ENCODE data around the gene LTBP2.

The LTBP2 gene

GRCh38 chr14:74509587-74510222 is 102.3 kb downstream of the LTBP2 start:
- DNase-seq (ENCODE audit: low read depth), result no peak
- H3K4me3 ChIP-seq (ENCODE audit: low read depth, low read length), result no peak overlapping the region
- TF ChIP-seq CTCF (IDR thresholded peaks at IDR 0.05; ENCODE audit: insufficient read depth, low read depth, low read length, missing control alignments), result no peak

GRCh38 chr14:74508844-74509428 is 103.1 kb downstream of the LTBP2 start:
- no peak for DNase-seq (ENCODE audit: low read depth)
- no peak for TF ChIP-seq CTCF (IDR thresholded peaks at IDR 0.05; ENCODE audit: insufficient read depth, low read depth, low read length, missing control alignments)
- H3K4me3 ChIP-seq (ENCODE audit: low read depth, low read length), result no peak overlapping the region

GRCh38 chr14:74508292-74508731 is 103.7 kb downstream of the LTBP2 start:
- DNase-seq (ENCODE audit: low read depth), result no peak
- no peak overlapping the region for H3K4me3 ChIP-seq (ENCODE audit: low read depth, low read length)
- no peak for TF ChIP-seq CTCF (IDR thresholded peaks at IDR 0.05; ENCODE audit: insufficient read depth, low read depth, low read length, missing control alignments)

GRCh38 chr14:74507840-74508239 is 104.2 kb downstream of the LTBP2 start:
- no peak for DNase-seq (ENCODE audit: low read depth)
- TF ChIP-seq CTCF (IDR thresholded peaks at IDR 0.05; ENCODE audit: insufficient read depth, low read depth, low read length, missing control alignments), result no peak
- no peak overlapping the region for H3K4me3 ChIP-seq (ENCODE audit: low read depth, low read length)

- H3K4me3 ChIP-seq (ENCODE audit: low read depth, low read length), result no peak overlapping the region
- TF ChIP-seq CTCF (IDR thresholded peaks at IDR 0.05; ENCODE audit: insufficient read depth, low read depth, low read length, missing control alignments), result no peak
- DNase-seq (ENCODE audit: low read depth), result no peak
Measured at GRCh38 chr14:74507085-74507484, 105.0 kb downstream of the LTBP2 start.

GRCh38 chr14:74506411-74506851 is 105.6 kb downstream of the LTBP2 start:
- DNase-seq (ENCODE audit: low read depth), result no peak
- H3K4me3 ChIP-seq (ENCODE audit: low read depth, low read length), result no peak overlapping the region
- no peak for TF ChIP-seq CTCF (IDR thresholded peaks at IDR 0.05; ENCODE audit: insufficient read depth, low read depth, low read length, missing control alignments)

GRCh38 chr14:74505831-74506230 is 106.2 kb downstream of the LTBP2 start:
- no peak for TF ChIP-seq CTCF (IDR thresholded peaks at IDR 0.05; ENCODE audit: insufficient read depth, low read depth, low read length, missing control alignments)
- no peak for DNase-seq (ENCODE audit: low read depth)
- H3K4me3 ChIP-seq (ENCODE audit: low read depth, low read length), result no peak overlapping the region

All from GM12865 (cell line).